Amygdala (tissue), 56 donors: ENCODE measurements around the gene TMEM214.

Experiments
- DNase-seq, 56 donors: peaks; one replicate each; lab custom pipeline; 2025; lab: John Stamatoyannopoulos, UW

The TMEM214 gene

DNA sequence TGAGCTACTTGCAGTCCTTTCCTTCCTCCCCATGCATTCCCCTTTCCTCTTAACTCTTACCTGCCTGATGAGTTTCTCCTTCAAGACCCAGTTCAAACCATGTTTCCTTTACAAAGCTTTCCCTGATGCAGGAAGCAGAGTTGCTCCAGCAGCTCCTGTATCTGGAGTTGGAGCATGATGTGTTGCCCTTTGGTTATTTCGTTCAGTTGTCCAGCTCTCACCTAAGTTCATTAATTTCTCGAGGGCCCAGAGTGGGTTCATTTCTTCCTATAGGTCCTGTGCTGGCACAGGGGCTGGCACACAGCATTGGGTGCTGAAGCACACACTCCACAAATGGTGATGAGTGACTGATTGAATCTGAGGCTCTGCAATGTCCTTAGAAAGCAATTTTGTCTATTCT, 23.0 kb upstream of the TMEM214 start:
- DNase-seq = no peak

DNA sequence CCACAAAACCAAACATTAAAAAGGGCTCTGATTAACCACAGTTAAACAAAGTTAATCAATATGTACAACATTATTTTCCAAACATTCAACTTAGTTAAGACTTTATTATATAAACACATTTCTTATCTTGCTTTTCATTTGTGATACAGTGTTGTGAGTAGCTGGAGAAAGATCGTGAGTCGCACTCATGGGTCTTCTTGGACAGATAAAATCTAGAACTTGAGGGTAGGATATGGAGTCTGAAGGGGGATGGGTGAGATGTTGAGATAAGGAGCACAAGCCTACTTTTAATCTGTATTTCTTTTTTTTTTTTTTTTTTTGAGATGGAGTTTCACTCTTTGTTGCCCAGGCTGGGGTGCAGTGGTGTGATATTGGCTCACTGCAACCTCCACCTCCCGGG, 22.6 kb upstream of the TMEM214 start:
- DNase-seq = no peak

DNA sequence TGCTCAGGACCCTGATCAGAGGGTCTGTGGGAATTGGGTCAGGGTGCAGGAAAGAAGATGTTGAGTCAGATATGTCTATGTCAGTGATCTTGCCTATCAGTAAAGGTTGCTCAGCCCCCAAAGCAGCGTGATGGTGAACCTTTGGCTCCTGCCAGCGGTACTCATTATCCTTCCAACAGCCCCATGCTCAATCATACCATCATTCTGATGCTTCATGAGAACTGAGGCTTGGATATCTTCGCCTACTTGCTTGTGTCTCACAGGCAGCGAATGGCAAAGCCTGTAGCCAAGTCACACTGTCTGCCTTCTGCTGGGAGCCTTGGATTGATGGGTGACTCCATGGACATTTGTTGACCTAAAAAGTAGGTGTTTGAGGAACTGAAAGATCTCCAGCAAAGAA, 19.0 kb upstream of the TMEM214 start:
- DNase-seq = no peak

DNA sequence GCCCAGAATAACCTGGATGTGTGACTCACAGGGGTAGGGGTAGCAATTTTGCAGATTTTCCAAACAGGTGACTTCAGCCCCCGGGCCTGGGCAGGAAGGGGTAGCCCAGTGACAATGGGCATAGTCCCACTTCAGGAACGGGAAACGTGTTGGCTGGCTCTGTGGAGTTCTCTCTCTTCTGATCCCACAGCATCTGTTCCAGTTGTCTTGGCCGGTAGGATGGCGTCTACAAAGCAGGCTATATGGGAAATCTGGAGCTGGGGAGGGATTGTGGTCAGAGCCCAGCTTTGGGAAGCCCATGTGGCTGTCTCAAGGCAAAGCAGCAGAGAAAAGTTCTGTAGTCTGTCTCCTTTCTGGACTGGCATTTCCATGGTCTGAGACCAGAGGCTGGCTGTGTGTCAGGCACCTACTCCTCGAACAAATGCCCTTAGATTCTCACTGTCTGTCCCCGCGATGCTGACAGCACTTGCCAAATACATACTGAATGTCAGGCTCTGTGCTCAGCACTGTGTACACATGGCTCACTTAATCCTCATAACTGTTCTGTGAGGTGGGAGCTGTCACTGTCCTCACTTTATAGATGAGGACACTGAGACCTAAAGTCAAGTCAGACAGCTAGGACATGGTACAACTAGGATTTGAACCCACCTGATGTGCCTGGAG, 17.9 kb upstream of the TMEM214 start:
- peak in 4 of 56 donors; percentile 6 to 24 (median 16) for DNase-seq

DNA sequence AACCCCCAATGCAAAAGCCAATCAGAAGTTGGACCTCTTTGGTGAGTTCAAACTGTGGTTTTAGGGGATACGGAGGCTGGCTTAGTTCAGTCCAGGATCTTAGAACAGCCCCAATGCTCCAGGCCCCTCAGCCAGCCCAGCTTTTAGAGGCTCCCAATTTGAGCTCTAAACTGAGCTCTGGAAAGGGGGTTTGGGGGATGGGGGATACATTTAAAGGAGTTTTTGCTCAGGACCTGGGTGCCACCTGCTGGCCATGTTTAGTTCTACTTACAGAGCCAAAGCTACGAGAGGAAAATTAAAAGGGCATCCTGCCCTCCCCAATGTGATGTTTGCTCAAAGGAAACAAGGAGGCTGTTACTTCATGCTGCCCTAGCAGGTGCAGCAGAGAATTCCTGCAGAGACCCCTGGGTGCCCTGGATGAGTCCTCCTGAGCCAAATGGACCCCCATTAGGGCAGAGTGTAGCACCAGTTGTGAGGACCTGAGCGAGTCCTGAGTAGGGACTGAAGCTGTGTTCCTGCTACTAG, 15.9 kb upstream of the TMEM214 start:
- DNase-seq = peak in 29 of 56 donors; percentile 5 to 75 (median 21)

DNA sequence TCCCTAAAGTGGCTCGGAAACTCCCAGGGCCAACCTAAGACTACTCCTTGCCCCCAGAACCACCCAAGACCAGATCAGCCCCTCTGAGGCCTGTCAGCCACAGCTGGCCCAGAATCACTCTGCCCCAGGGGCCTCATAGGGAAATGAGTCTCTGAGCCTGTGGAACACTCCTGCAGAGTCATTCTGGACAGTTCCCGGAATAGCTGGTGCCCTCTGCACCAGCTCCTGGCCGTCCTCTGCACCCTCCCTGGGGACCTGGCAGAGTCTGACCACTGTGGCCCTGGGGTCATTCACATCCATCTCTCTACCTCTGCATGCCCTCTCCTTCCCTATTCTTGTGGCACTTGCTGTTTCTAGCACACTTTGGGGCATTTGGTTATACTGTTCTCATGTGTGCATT, 14.6 kb upstream of the TMEM214 start:
- no peak for DNase-seq

DNA sequence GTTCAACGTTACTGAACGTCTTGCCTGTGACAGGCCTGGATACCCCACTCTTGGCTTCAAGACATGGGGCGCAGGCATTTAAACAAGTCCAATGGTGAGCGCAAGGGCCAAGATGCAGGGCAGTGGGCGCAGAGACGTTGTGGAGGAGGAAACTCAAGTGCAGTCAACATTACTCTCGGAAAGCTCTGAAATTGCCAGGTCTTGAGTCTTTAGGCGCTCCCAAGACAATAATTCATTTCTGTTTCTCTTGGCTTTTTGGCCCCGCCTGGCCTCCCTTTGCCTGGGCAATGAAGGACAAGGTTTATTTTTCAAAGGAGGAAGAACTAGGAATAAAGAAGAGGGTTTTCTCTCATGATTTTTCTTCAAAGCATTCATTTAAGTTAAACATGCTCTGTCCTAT, 13.3 kb upstream of the TMEM214 start:
- no peak for DNase-seq

DNA sequence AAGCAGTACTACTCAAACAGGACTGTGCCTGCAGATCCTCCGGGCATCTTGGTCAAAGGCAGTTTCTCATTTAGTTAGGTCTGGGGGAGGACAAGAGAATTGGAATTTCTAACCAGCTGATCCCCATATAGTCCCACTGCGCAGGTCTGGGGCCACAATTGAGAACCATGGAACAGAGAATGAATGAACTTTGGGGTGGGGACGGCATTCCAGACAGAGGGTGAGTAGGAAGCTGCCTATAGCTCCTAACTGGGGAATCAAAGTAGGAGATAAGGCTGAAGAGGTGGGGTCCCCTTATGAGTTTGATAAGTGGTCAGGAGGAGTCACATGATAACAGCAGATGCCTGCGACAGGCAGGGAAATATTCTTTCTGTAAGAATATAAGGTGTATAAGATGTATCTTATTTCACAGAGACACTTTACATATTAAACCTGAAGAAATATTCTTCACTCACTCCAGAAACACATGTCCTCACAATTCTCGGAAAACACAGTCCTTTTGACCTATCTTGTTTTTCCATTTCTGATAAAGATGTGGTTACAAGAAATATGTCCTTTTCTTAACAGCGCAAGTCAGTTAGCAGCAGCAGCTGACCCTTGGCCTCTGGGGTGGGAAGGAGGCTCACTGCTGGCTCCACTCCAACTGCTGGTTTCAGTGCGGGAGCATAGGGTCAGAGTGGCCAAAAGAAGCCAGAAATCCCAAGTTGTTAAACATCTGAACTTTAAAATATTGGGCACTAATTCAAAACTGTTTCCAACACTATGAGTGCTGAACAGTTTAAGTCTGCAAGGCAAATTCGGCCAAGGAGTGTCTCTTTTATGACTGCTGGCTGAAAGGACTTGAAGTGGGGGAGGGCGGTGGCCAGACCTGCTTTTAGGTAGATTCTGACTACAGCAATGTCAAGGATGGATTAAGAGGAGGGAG, 12.6 kb upstream of the TMEM214 start:
- DNase-seq = no peak

DNA sequence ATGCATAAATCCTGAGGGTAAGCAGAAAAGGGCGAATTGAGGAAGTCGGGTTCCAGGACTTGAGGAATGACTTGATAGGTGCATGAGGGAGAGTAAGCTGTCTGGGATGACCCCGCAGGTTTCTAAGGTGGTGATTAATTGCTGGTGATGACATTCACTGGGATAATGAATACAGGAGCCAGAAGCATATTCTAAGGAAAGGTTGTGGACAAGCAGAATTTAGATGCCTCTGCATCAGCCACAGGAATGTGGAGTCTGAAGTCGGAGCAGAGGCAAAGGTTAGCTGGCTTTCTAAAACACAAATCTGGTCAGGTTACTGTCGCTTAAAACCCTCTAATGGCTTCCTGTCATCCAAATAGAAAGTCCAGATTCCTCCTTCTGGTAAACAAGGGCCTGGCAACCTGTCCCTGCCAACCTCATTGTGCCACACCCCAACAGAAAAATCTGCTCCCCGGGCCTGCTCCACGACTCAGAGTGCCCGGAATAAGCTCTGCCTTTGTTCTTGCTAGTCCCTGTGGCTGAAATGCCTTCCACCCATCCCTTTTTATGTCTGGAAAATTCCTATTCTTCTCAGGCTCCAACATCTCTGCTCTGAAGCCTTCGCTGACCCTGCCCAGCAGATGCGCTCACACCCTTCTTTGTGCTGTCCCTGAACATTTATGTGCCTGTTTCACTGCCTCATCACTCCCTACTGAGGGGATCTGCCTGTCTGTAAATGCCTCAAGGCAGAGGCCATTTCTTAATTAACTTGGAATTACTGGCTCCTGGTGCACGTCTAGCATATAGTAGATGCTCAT, 11.3 kb upstream of the TMEM214 start:
- no peak for DNase-seq

DNA sequence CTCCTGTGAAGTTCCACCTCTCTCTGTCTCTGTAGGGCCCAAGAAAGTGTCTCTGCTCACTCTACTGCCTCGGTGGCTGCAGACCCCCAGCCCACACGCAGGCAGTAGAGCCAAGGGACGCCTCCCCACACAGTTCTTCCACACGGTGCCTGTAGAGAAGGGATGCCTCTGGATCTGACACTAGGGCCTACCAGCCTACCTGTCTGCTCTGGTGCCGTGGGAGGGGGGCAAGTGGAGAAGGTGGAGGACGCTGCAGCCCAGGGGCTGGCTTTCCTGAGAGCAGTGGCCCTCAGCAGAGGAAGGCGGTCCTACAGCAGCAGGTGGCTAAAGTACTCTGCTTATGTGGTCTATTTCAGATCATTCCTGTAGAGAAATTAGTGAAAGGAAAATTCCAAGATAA, 9.0 kb upstream of the TMEM214 start:
- no peak for DNase-seq

DNA sequence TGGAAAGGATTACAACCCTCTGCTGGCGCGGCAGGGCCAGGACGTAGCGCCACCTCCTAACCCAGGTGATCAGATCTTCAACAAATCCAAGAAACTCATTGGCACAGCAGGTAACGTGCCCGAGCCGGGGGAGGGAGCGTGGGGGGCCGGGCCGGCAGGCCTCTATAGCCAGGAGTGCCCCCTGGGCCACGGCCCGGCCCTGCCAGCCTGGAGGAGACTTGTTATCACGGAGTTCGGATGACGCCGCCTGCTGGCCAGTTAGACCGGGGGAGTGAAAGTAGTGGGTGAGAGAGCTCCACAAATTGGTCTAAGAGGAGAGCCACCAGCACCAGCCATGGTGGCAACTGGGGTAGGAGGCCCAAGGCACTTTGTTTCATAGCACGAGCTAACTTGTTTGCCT, 8.6 kb upstream of the TMEM214 start:
- DNase-seq = no peak

DNA sequence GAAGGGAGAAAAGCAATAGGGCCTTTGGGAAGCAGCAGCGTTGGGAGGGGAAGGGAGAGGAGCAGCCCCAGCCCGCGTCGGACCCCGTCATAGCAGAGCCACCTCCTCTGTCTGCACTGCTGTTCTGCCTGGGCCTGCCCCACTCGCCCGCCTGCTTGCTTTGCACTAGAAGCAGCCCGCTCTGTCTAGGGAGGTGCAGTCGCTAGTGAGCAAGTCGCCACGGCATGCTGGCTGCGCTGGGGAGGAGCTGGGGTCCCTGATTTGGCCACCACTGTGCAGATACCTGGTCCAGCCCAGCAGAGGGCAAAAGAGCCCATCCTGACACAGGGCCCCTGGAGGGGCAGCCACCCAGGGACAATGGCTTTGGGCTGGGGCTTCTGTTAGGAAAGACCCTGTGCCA, 8.0 kb upstream of the TMEM214 start:
- DNase-seq = no peak

DNA sequence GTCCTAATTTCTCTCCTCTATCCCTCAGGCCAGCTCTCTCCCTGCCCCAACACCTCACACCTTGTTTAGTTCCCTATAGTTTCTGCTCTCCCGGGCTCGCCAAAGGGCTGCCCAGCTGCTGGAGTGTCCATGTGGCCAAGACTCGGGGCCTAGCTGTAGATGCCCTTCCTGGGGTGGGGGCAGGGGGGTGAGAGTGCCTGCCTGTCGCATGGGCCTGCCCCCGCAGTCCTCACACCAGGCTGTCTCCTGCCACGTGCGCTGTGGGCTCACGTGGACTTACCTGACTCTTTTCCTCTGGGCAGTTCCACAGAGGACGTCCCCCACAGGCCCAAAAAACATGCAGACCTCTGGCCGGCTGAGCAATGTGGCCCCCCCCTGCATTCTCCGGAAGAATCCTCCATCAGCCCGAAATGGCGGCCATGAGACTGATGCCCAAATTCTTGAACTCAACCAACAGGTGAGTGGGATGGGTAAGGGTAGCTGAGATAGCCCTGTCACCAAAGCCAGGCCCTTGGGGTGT, 7.4 kb upstream of the TMEM214 start:
- DNase-seq = no peak

DNA sequence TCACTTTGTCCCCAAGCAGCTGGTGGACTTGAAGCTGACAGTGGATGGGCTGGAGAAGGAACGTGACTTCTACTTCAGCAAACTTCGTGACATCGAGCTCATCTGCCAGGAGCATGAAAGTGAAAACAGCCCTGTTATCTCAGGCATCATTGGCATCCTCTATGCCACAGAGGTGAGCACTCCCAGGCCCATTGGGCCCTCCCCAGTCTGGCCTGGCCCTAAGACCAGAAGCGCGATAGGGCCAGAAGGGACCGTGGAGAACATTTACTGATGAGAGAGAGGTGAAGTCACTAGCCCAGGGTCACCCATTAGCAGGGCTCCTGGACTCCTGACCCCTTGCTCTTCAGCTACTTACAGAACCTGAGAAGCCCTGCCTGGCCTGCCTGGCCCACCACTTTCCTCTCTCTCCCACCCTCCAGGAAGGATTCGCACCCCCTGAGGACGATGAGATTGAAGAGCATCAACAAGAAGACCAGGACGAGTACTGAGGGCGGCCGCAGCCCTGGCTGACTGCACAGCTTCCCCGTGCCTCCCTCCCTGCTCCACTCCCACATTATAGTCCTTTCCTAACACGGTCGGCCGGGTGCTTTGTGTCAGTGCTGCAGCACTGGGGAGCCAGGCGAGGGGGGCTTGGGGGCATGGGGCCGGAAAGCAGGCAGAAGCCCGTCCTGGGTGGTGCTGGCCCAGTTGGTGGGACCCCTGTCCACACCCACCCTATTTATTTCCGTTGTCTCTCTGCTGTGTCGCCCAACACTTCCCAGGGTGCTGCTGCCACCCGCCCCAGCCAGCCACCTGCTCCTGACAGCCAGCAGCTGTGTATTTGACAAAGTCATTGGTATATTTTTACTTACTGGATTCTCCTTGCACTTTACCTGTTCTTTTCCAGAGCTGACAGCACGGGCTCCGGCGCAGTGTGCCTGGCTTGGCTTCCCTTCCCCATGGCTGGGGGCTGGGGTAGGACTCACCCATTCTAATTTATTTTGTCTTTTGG, 6.6 kb upstream of the TMEM214 start:
- DNase-seq = no peak

DNA sequence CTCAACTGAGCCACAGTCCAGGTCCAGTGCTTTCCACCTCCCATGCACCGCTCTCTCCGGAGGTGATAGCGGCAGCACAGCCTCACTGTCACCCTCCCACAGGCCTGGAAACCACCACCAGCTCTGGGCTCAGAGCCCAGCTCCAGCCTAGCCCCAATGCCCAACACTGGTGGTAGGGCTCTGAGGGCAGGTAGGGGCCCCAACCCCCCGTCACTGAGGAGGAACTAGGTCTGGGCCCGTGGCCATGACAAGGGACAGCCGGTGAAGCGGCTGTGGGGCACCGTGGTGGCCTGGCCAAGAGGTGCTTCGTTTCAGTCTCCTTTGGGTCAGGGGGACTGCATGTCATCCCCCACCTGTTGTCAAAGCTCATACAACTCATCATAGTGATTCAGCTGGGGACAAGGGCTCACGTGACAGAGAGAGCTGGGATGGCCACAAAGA, 5.5 kb upstream of the TMEM214 start:
- no peak for DNase-seq

DNA sequence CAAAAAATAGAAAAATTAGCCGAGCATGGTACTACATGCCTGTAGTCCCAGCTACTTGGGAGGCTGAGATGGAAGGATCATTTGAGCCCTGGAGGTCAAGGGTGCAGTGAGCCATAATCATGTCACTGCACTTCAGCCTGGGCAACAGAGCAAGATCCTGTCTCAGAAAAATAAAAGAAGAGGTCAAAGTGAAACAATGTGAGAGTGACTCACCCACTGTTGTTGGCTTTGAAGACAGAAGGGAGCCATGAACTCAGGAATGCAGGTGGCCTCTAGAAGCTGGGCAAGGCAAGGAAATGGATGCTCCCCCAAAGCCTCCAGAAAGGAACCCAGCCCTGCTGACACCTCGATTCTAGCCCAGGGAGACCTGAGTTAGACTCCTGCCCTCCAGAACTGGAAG, 3.7 kb upstream of the TMEM214 start:
- DNase-seq = no peak

DNA sequence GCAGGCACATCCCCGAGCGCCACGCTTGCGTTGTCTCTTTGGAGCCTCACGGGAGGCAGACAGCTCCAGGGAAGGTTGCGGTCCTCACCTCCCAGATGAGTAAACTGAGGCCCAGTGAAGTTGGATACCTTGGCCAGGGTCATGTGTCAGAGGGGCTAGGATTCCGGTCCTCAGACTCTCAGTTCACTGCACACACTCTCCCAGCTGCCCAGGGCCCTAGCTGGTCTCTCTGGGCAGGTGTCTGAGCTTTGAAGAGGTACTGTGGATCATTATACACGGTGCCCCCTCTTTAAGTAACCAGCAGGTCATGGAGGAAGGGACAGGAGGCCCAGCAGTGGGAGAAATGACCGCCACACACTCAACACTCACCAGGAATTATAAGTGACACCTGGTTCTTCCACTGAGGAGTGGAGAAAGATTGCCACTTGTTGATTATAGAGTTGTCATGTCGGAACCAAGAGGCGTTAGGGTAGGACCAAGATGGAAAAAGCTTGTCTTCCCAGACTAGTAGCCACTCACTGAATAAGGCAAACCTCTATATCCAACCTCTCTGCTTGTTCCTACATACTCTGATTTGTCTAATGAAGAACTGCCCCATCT, 588 bp downstream of the TMEM214 start:
- no peak for DNase-seq

DNA sequence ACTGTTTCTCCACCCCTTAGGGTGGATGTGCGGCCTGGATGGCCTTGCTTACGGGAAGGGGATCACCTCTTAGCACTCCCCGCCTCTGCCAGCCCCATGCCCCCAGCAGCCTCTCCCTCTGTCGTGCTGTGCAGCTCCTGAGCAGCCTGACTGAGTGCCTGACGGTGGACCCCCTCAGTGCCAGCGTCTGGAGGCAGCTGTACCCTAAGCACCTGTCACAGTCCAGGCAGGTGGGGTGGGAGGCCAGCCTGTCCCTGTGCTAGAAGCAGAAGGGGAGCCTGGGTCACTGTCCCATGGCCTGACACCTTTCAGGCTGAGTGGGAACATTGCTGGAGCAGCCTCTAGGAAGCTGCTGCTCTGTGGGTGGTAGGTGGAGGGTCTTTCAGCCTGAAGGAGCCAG, 5.2 kb downstream of the TMEM214 start:
- no peak for DNase-seq
